ENCODE results near the gene HMCN1. TPM values are rescaled to one million over a fixed set of nuclear protein-coding genes. Genes with fewer than 3 reads are reported as not detected.

The HMCN1 gene
- total and polyA plus RNA-seq, 2 experiments from 2014 or later = 1.6 to 8.7 TPM

DNA sequence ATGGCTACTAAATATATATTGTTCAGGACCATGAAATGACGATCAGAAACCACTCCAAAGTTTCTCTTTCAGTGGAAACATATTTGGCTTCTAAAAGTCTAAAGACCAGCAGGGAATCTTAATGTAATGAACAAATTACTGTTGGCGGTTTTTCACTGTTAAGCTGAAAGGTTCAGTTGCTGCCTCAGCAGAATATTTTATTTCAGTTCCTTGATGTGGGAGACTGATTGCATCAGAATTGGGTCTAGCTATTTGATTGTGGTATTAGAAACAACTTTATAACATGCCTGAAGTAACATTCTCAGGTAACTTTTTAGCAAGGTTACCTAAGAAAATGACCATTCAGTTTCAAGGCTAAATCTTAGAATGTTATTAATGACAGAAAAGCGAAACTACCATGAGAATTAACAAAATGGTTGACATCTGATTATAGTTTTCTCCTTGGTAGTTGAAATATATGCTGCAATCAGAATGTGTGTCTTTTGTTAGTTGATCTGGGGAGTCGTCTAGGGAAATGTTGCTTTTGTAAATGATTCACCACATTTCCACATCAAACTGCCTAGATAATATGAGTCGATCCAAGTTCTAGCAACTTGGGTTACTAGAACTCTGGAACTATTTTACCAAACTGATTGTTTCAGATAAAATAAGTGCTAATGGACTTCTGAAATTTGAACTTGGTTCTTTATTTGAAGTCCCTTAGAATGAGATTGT is 200.4 kb downstream of the HMCN1 start:
- TF ChIP-seq POLR2AphosphoS5 (IDR thresholded peaks at IDR 0.05; ENCODE audit: low read depth) = no peak
- TF ChIP-seq, protein P1, sequence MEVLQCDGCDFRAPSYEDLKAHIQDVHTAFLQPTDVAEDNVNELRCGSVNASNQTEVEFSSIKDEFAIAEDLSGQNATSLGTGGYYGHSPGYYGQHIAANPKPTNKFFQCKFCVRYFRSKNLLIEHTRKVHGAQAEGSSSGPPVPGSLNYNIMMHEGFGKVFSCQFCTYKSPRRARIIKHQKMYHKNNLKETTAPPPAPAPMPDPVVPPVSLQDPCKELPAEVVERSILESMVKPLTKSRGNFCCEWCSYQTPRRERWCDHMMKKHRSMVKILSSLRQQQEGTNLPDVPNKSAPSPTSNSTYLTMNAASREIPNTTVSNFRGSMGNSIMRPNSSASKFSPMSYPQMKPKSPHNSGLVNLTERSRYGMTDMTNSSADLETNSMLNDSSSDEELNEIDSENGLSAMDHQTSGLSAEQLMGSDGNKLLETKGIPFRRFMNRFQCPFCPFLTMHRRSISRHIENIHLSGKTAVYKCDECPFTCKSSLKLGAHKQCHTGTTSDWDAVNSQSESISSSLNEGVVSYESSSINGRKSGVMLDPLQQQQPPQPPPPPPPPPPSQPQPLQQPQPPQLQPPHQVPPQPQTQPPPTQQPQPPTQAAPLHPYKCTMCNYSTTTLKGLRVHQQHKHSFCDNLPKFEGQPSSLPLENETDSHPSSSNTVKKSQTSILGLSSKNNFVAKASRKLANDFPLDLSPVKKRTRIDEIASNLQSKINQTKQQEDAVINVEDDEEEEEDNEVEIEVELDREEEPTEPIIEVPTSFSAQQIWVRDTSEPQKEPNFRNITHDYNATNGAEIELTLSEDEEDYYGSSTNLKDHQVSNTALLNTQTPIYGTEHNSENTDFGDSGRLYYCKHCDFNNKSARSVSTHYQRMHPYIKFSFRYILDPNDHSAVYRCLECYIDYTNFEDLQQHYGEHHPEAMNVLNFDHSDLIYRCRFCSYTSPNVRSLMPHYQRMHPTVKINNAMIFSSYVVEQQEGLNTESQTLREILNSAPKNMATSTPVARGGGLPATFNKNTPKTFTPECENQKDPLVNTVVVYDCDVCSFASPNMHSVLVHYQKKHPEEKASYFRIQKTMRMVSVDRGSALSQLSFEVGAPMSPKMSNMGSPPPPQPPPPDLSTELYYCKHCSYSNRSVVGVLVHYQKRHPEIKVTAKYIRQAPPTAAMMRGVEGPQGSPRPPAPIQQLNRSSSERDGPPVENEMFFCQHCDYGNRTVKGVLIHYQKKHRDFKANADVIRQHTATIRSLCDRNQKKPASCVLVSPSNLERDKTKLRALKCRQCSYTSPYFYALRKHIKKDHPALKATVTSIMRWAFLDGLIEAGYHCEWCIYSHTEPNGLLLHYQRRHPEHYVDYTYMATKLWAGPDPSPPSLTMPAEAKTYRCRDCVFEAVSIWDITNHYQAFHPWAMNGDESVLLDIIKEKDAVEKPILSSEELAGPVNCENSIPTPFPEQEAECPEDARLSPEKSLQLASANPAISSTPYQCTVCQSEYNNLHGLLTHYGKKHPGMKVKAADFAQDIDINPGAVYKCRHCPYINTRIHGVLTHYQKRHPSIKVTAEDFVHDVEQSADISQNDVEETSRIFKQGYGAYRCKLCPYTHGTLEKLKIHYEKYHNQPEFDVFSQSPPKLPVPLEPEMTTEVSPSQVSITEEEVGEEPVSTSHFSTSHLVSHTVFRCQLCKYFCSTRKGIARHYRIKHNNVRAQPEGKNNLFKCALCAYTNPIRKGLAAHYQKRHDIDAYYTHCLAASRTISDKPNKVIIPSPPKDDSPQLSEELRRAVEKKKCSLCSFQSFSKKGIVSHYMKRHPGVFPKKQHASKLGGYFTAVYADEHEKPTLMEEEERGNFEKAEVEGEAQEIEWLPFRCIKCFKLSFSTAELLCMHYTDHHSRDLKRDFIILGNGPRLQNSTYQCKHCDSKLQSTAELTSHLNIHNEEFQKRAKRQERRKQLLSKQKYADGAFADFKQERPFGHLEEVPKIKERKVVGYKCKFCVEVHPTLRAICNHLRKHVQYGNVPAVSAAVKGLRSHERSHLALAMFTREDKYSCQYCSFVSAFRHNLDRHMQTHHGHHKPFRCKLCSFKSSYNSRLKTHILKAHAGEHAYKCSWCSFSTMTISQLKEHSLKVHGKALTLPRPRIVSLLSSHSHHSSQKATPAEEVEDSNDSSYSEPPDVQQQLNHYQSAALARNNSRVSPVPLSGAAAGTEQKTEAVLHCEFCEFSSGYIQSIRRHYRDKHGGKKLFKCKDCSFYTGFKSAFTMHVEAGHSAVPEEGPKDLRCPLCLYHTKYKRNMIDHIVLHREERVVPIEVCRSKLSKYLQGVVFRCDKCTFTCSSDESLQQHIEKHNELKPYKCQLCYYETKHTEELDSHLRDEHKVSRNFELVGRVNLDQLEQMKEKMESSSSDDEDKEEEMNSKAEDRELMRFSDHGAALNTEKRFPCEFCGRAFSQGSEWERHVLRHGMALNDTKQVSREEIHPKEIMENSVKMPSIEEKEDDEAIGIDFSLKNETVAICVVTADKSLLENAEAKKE (CRISPR knock-in tag; IDR thresholded peaks at IDR 0.05) = no peak
- no peak for TF ChIP-seq CREB1 (CRISPR knock-in tag; IDR thresholded peaks at IDR 0.05; ENCODE audit: low read depth)
- Mint-ChIP-seq H3K4me1 (peaks cover 18% of the 10 kb centered on the region), H3K27ac (peak overlapping the region; percentile 36), H3K9me3 (peaks cover 17% of the 10 kb centered on the region; the same call in 2 of the 3 replicates), H3K27me3 (ENCODE audit: insufficient read depth, low read depth, poor library complexity) (peaks cover 3% of the 10 kb centered on the region), H3K4me3 (no peak overlapping the region), H3K36me3 (ENCODE audit: low read depth) (peaks cover 21% of the 10 kb centered on the region; the same call in 2 of the 3 replicates)
- ATAC-seq (no peak), DNase-seq (ENCODE audit: low spot score) (no peak)
- peaks cover 11% of the 10 kb centered on the region for H3K4me1 ChIP-seq (ENCODE audit: insufficient read depth)
- H3K79me2 ChIP-seq (replicated peaks; ENCODE audit: insufficient read depth) = no peaks in the 10 kb centered on the region
- H4K20me1 ChIP-seq (replicated peaks; ENCODE audit: insufficient read depth) = no peaks in the 10 kb centered on the region
- H3K4me2 ChIP-seq = no peak overlapping the region
- H3K4me3 ChIP-seq = no peak overlapping the region
- no peak overlapping the region for H3K27ac ChIP-seq (ENCODE audit: low read depth)
- H3K27me3 ChIP-seq (ENCODE audit: insufficient read depth) = no peaks in the 10 kb centered on the region
- no peaks in the 10 kb centered on the region for H3F3A ChIP-seq (replicated peaks; ENCODE audit: low read depth)
- H3K36me3 ChIP-seq (ENCODE audit: insufficient read depth) = no peaks in the 10 kb centered on the region
- H3K9me2 ChIP-seq (ENCODE audit: insufficient read depth) = 0 out of 2 replicates have a peak, but pooled peaks cover 4% of the 10 kb centered on the region
- H2AFZ ChIP-seq = no peak overlapping the region

DNA sequence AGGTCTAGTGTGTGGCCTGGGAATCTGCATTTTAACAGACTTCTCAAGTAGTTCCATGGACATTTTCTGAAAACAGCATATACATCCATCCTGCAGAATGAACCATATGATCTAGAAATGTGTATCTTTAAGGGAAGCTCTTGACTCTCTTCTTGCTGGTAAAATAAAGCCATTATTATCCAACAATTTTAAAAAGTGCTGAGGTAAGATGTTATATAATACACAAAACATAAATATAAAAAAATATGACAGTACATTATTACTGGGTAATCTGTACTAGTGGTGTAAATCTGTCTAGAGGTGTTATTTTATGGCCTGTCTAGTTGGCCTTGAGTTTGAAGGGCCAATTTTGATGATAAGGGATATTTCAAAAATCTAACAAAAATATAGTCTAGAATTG is 201.2 kb downstream of the HMCN1 start:
- Histone ChIP-seq H2AFZ (no peak overlapping the region), H3K9me2 (ENCODE audit: insufficient read depth) (0 out of 2 replicates have a peak, but pooled peaks cover 4% of the 10 kb centered on the region), H3K4me3 (no peak overlapping the region), H4K20me1 (replicated peaks; ENCODE audit: insufficient read depth) (no peaks in the 10 kb centered on the region), H3F3A (replicated peaks; ENCODE audit: low read depth) (no peaks in the 10 kb centered on the region), H3K79me2 (replicated peaks; ENCODE audit: insufficient read depth) (no peaks in the 10 kb centered on the region), H3K27me3 (ENCODE audit: insufficient read depth) (no peaks in the 10 kb centered on the region), H3K4me2 (no peak overlapping the region), H3K36me3 (ENCODE audit: insufficient read depth) (no peaks in the 10 kb centered on the region), H3K27ac (ENCODE audit: low read depth) (no peak overlapping the region), H3K4me1 (ENCODE audit: insufficient read depth) (peaks cover 14% of the 10 kb centered on the region)
- peaks cover 18% of the 10 kb centered on the region for H3K4me1 Mint-ChIP-seq
- peaks cover 17% of the 10 kb centered on the region; the same call in 2 of the 3 replicates for H3K9me3 Mint-ChIP-seq
- peaks cover 21% of the 10 kb centered on the region; the same call in 2 of the 3 replicates for H3K36me3 Mint-ChIP-seq (ENCODE audit: low read depth)
- DNase-seq (ENCODE audit: low spot score) = no peak
- peak overlapping the region; percentile 43; the same call in 1 of the 2 replicates for H3K27ac Mint-ChIP-seq
- peaks cover 3% of the 10 kb centered on the region for H3K27me3 Mint-ChIP-seq (ENCODE audit: insufficient read depth, low read depth, poor library complexity)
- no peak overlapping the region for H3K4me3 Mint-ChIP-seq
- no peak for ATAC-seq
- TF ChIP-seq, protein P1 (CRISPR knock-in tag; IDR thresholded peaks at IDR 0.05) = no peak
- TF ChIP-seq JUNB (IDR thresholded peaks at IDR 0.05; ENCODE audit: unreplicated experiment) = no peak
- no peak for TF ChIP-seq CREB1 (CRISPR knock-in tag; IDR thresholded peaks at IDR 0.05; ENCODE audit: low read depth)
- TF ChIP-seq NANOG (IDR thresholded peaks at IDR 0.05; ENCODE audit: borderline replicate concordance) = no peak
